Esophagus squamous epithelium (tissue), 5 donors: ENCODE results near the gene ITCH. TPM values are rescaled to one million over a fixed set of nuclear protein-coding genes. Genes with fewer than 3 reads are reported as not detected.
"Not testable (repeated sequence)": the region's sequence is repeated elsewhere in the genome, so short reads cannot be mapped to it uniquely, and the experiment has no call there.

Source experiments
- DNase-seq: peaks from one replicate; lab custom pipeline; 2025; lab: John Stamatoyannopoulos, UW
- H3K27ac ChIP-seq, 4 donors: fragments of 200-600 bp; sonication (generic); one replicate each; pipeline ENCODE4 v1.5.1; 2016 to 2019; ENCODE audit warnings: mild to moderate bottlenecking in 1 of 4
- H3K27me3 ChIP-seq, 4 donors: fragments of 200-600 bp; sonication (generic); 1 replicate in 3 of 4; 2 replicates in 1 of 4; pipeline versions ENCODE4 v1.5.1 to v1.6.0; 2017 to 2021; ENCODE audit warnings: antibody characterized with exemption in 1 of 4
- H3K36me3 ChIP-seq, 3 donors: fragments of 200-600 bp; sonication (generic); one replicate each; pipeline ENCODE4 v1.5.1; 2016 to 2019
- H3K4me1 ChIP-seq, 3 donors: fragments of 200-600 bp; sonication (generic); one replicate each; pipeline ENCODE4 v1.5.1; 2017 to 2019
- H3K4me3 ChIP-seq, 4 donors: fragments of 200-600 bp; sonication (generic); 1 replicate in 3 of 4; 2 replicates in 1 of 4; pipeline ENCODE4 v1.5.1; 2016 to 2019; ENCODE audit warnings: mild to moderate bottlenecking in 2 of 4, moderate library complexity in 1 of 4
- H3K9me3 ChIP-seq, 3 donors: fragments of 200-600 bp; sonication (generic); one replicate each; pipeline ENCODE4 v1.5.1; 2016 to 2019
- CTCF ChIP-seq, 6 experiments: fragments of 450-650 bp in 4 of 6; fragments of 200-600 bp in 2 of 6; sonication (generic) in 2 of 6; IDR thresholded peaks; one replicate each; pipeline ENCODE4 v1.5.1; 2016 to 2019; ENCODE audit warnings: antibody characterized with exemption in 6 of 6, mild to moderate bottlenecking in 4 of 6, moderate library complexity in 4 of 6
- POLR2A ChIP-seq, 4 donors: fragments of 450-650 bp; IDR thresholded peaks; one replicate each; pipeline ENCODE4 v1.6.1; 2017; ENCODE audit warnings: antibody characterized with exemption in 4 of 4, mild to moderate bottlenecking in 4 of 4, moderate library complexity in 3 of 4
- whole genome bisulfite sequencing, 2 donors: methylation state at CpG; one replicate each; pipeline ENCODE4 v1.1.5; 2018; 5-methylcytosine and 5-hydroxymethylcytosine counted together
- intact Hi-C: fragments of 100-400 bp; cut with DNase I; formaldehyde crosslinking; loops from one replicate; pipeline ENCODE4 v1.15.0; 2022
- total RNA-seq, 4 donors: library from RNA; depleted of rRNA; stranded (reverse); fragments of >200 nt; gene quantifications; one replicate each; pipeline ENCODE4 v1.1.0, GENCODE V29; 2016
- donor health status: DM: yes; HTN: yes; CAD: no.

Gene ITCH
- total RNA-seq, 4 donors from 2014 or later, result 45.9 to 67.9 (median 54.5) TPM

- no peak for TF ChIP-seq POLR2A (IDR thresholded peaks at IDR 0.05)
- TF ChIP-seq CTCF (IDR thresholded peaks at IDR 0.05), result no peak
- intact Hi-C loops, result no loop called here
- Histone ChIP-seq H3K9me3 (no peaks in the 10 kb centered on the region), H3K36me3 (peaks cover 0 to 99% (median 21%) of the 10 kb centered on the region in 3 donors), H3K4me3 (no peak overlapping the region), H3K27me3 (no peaks in the 10 kb centered on the region), H3K4me1 (peaks cover 0 to 12% (median 9%) of the 10 kb centered on the region in 3 donors), H3K27ac (no peak overlapping the region)
- 88 to 89% methylated on average over 3 of the region's 3 CpGs for WGBS, 2 donors
- DNase-seq, result no peak
These were observed 49.4 kb downstream of the ITCH start for GRCh38 chr20:34412453-34412852.

- H3K4me1 ChIP-seq, result peaks cover 0 to 13% (median 9%) of the 10 kb centered on the region in 3 donors
- H3K36me3 ChIP-seq, result peaks cover 0 to 98% (median 29%) of the 10 kb centered on the region in 3 donors
- H3K4me3 ChIP-seq, H3K27me3 ChIP-seq, intact Hi-C loops, DNase-seq, H3K9me3 ChIP-seq: not testable (repeated sequence)
- H3K27ac ChIP-seq, result peak overlapping the region; percentile 42 to 71 (median 56)
- WGBS, 2 donors, result 81 to 83% methylated on average over 10 of the region's 10 CpGs
These were observed 51.5 kb downstream of the ITCH start for GRCh38 chr20:34414525-34414924.

- Histone ChIP-seq H3K27me3 (no peaks in the 10 kb centered on the region), H3K9me3 (no peaks in the 10 kb centered on the region), H3K36me3 (peaks cover 0 to 94% (median 26%) of the 10 kb centered on the region in 3 donors), H3K4me1 (peaks cover 0 to 18% (median 9%) of the 10 kb centered on the region in 3 donors), H3K27ac (peak overlapping the region; percentile 42 to 71 (median 56)), H3K4me3 (no peak overlapping the region)
- 59 to 65% methylated on average over 3 of the region's 3 CpGs for WGBS, 2 donors
- intact Hi-C loops, result no loop called here
- DNase-seq, result no peak
- TF ChIP-seq POLR2A (IDR thresholded peaks at IDR 0.05) (no peak), CTCF (IDR thresholded peaks at IDR 0.05) (no peak)
These were observed 52.0 kb downstream of the ITCH start for GRCh38 chr20:34415079-34415478.

- TF ChIP-seq CTCF (IDR thresholded peaks at IDR 0.05) (no peak), POLR2A (IDR thresholded peaks at IDR 0.05) (no peak)
- 26 to 30% methylated on average over 1 of the region's 1 CpG for WGBS, 2 donors
- no peak for DNase-seq
- H3K27me3 ChIP-seq, result no peaks in the 10 kb centered on the region
- peaks cover 0 to 14% (median 1%) of the 10 kb centered on the region in 3 donors for H3K4me1 ChIP-seq
- H3K36me3 ChIP-seq, result peaks cover 0 to 89% (median 11%) of the 10 kb centered on the region in 3 donors
- intact Hi-C loops, result no loop called here
- H3K9me3 ChIP-seq, result no peaks in the 10 kb centered on the region
- H3K27ac ChIP-seq, result no peak overlapping the region
- no peak overlapping the region for H3K4me3 ChIP-seq
These were observed 57.1 kb downstream of the ITCH start for GRCh38 chr20:34420146-34420545.

GRCh38 chr20:34420975-34421374, 57.9 kb downstream of the ITCH start:
- no peaks in the 10 kb centered on the region for H3K9me3 ChIP-seq
- no peak overlapping the region for H3K4me3 ChIP-seq
- H3K27me3 ChIP-seq, result no peaks in the 10 kb centered on the region
- intact Hi-C loops, result no loop called here
- peaks cover 0 to 89% (median 13%) of the 10 kb centered on the region in 3 donors for H3K36me3 ChIP-seq
- H3K4me1 ChIP-seq, result peaks cover 0 to 10% (median 0%) of the 10 kb centered on the region in 3 donors
- 92 to 93% methylated on average over 4 of the region's 4 CpGs for WGBS, 2 donors
- H3K27ac ChIP-seq, result no peak overlapping the region
- DNase-seq, result no peak
- TF ChIP-seq CTCF (IDR thresholded peaks at IDR 0.05) (no peak), POLR2A (IDR thresholded peaks at IDR 0.05) (no peak)
